ENCODE results near the gene RIOK3. TPM values are rescaled to one million over a fixed set of nuclear protein-coding genes. Genes with fewer than 3 reads are reported as not detected.

Gene RIOK3
- total and polyA plus RNA-seq, 10 of the 15 experiments (the other 5 are each of a cell fraction or from before 2014, with no cell fraction given), result 18.0 to 87.5 (median 53.8) TPM

DNA sequence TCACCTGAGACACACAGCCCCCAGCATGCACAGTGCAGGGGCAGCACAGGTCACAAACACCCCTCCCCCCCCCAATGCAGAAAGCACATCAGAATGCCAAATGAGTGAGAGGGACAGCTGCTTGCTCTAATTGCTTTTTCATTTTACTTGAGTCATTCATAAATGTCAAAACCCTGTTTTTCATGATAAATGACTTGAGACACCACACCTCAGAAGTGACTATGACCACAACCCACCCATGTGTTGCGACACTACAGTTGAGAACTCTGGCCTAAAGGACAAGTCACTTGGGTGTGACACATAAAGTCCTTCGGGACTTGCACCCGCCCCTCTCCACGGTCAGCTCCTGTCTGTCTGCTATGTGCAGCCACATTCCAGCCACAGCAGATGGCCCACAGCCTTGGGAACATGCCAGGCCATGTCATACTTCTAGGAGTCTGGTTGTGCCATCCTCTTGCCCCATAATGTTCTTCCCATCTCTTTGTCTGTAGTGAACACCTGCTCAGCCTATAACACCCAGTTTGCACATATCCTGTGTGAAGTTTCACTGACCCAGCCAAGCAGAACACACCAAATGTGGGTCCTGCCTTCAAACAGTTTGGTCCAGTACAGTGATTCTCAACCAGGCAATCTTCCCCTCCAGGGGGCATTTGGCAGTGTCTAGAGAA, 30.2 kb upstream of the RIOK3 start (continued):
- peak; percentile 98 for TF ChIP-seq NR2F1 (conservative IDR thresholded peaks at IDR 0.05)
- TF ChIP-seq, protein P1, sequence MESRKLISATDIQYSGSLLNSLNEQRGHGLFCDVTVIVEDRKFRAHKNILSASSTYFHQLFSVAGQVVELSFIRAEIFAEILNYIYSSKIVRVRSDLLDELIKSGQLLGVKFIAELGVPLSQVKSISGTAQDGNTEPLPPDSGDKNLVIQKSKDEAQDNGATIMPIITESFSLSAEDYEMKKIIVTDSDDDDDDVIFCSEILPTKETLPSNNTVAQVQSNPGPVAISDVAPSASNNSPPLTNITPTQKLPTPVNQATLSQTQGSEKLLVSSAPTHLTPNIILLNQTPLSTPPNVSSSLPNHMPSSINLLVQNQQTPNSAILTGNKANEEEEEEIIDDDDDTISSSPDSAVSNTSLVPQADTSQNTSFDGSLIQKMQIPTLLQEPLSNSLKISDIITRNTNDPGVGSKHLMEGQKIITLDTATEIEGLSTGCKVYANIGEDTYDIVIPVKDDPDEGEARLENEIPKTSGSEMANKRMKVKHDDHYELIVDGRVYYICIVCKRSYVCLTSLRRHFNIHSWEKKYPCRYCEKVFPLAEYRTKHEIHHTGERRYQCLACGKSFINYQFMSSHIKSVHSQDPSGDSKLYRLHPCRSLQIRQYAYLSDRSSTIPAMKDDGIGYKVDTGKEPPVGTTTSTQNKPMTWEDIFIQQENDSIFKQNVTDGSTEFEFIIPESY (IDR thresholded peaks at IDR 0.05), result no peak
- TF ChIP-seq, protein P2, sequence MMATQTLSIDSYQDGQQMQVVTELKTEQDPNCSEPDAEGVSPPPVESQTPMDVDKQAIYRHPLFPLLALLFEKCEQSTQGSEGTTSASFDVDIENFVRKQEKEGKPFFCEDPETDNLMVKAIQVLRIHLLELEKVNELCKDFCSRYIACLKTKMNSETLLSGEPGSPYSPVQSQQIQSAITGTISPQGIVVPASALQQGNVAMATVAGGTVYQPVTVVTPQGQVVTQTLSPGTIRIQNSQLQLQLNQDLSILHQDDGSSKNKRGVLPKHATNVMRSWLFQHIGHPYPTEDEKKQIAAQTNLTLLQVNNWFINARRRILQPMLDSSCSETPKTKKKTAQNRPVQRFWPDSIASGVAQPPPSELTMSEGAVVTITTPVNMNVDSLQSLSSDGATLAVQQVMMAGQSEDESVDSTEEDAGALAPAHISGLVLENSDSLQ (IDR thresholded peaks at IDR 0.05), result peak; percentile 95
- TF ChIP-seq POU2F2 (IDR thresholded peaks at IDR 0.05; ENCODE audit: borderline replicate concordance, low read depth, low read length), result peak; percentile 58; the same call in 1 of the 3 replicates
- TF ChIP-seq TAF1 (IDR thresholded peaks at IDR 0.05; ENCODE audit: borderline replicate concordance, low read depth, low read length), result no peak
- no peak for TF ChIP-seq GABPA (IDR thresholded peaks at IDR 0.05; ENCODE audit: low read depth)
- no peak for TF ChIP-seq NFYA (IDR thresholded peaks at IDR 0.05; ENCODE audit: borderline replicate concordance, low read depth, low read length)
- peak; percentile 81; the same call in 1 of the 2 replicates for TF ChIP-seq ZBED1 (IDR thresholded peaks at IDR 0.05; ENCODE audit: borderline replicate concordance)
- TF ChIP-seq SREBF1 (IDR thresholded peaks at IDR 0.05; ENCODE audit: low read length), result no peak; the same call in 1 of the 2 replicates
- 0 out of 2 replicates have a peak, but pooled peaks have one; percentile 12 for TF ChIP-seq JUND (IDR thresholded peaks at IDR 0.05; ENCODE audit: low read depth, low read length)
- TF ChIP-seq WRNIP1 (IDR thresholded peaks at IDR 0.05; ENCODE audit: borderline replicate concordance, low read depth, low read length), result no peak
- no peak for TF ChIP-seq EGR1 (IDR thresholded peaks at IDR 0.05; ENCODE audit: borderline replicate concordance in 1 of 2, low read depth in 2 of 2, low read length in 2 of 2)
- peak; percentile 72; the same call in 1 of the 2 replicates for TF ChIP-seq FOXM1 (IDR thresholded peaks at IDR 0.05; ENCODE audit: low read depth, low read length)
- TF ChIP-seq RUNX3 (IDR thresholded peaks at IDR 0.05; ENCODE audit: low read length), result peak; percentile 94
- TF ChIP-seq HCFC1 (IDR thresholded peaks at IDR 0.05; ENCODE audit: low read length), result no peak
- peak; percentile 99 for TF ChIP-seq MTA2 (IDR thresholded peaks at IDR 0.05; ENCODE audit: low read depth)
- TF ChIP-seq CHD2 (IDR thresholded peaks at IDR 0.05; ENCODE audit: borderline replicate concordance, low read depth, low read length), result peak; percentile 90
- TF ChIP-seq, protein P3, sequence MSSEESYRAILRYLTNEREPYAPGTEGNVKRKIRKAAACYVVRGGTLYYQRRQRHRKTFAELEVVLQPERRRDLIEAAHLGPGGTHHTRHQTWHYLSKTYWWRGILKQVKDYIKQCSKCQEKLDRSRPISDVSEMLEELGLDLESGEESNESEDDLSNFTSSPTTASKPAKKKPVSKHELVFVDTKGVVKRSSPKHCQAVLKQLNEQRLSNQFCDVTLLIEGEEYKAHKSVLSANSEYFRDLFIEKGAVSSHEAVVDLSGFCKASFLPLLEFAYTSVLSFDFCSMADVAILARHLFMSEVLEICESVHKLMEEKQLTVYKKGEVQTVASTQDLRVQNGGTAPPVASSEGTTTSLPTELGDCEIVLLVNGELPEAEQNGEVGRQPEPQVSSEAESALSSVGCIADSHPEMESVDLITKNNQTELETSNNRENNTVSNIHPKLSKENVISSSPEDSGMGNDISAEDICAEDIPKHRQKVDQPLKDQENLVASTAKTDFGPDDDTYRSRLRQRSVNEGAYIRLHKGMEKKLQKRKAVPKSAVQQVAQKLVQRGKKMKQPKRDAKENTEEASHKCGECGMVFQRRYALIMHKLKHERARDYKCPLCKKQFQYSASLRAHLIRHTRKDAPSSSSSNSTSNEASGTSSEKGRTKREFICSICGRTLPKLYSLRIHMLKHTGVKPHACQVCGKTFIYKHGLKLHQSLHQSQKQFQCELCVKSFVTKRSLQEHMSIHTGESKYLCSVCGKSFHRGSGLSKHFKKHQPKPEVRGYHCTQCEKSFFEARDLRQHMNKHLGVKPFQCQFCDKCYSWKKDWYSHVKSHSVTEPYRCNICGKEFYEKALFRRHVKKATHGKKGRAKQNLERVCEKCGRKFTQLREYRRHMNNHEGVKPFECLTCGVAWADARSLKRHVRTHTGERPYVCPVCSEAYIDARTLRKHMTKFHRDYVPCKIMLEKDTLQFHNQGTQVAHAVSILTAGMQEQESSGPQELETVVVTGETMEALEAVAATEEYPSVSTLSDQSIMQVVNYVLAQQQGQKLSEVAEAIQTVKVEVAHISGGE (CRISPR knock-in tag; IDR thresholded peaks at IDR 0.05), result no peak
- TF ChIP-seq, protein P4, sequence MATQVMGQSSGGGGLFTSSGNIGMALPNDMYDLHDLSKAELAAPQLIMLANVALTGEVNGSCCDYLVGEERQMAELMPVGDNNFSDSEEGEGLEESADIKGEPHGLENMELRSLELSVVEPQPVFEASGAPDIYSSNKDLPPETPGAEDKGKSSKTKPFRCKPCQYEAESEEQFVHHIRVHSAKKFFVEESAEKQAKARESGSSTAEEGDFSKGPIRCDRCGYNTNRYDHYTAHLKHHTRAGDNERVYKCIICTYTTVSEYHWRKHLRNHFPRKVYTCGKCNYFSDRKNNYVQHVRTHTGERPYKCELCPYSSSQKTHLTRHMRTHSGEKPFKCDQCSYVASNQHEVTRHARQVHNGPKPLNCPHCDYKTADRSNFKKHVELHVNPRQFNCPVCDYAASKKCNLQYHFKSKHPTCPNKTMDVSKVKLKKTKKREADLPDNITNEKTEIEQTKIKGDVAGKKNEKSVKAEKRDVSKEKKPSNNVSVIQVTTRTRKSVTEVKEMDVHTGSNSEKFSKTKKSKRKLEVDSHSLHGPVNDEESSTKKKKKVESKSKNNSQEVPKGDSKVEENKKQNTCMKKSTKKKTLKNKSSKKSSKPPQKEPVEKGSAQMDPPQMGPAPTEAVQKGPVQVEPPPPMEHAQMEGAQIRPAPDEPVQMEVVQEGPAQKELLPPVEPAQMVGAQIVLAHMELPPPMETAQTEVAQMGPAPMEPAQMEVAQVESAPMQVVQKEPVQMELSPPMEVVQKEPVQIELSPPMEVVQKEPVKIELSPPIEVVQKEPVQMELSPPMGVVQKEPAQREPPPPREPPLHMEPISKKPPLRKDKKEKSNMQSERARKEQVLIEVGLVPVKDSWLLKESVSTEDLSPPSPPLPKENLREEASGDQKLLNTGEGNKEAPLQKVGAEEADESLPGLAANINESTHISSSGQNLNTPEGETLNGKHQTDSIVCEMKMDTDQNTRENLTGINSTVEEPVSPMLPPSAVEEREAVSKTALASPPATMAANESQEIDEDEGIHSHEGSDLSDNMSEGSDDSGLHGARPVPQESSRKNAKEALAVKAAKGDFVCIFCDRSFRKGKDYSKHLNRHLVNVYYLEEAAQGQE (IDR thresholded peaks at IDR 0.05; ENCODE audit: low read depth, low read length), result no peak

All from GM12878 (cell line).